HEK293 (cell line): ENCODE data around the gene RAC3.

Source experiments
- CTCF ChIA-PET: fragments of 350-600 bp; formaldehyde crosslinking; extraction: SDS; loops from one replicate; lab custom pipeline; 2021; ENCODE audit warnings: antibody characterized with exemption; lab: Yijun Ruan, JAX
- POLR2A ChIA-PET: fragments of 300-600 bp; formaldehyde crosslinking; extraction: SDS; loops from one replicate; lab custom pipeline; 2020; ENCODE audit warnings: antibody characterized with exemption, inconsistent platforms; lab: Yijun Ruan, JAX
- H3K27ac ChIP-seq: fragments of 200-500 bp; sonication (Bioruptor generic); 2 replicates; pipeline ENCODE4 v1.5.1; 2014; ENCODE audit warnings: low read depth, low read length, control low read depth, inconsistent platforms; ENCODE audit errors: extremely low read depth
- H3K36me3 ChIP-seq, 2 experiments: fragments of 200-500 bp in 1 of 2; sonication (Bioruptor generic) in 1 of 2; 1 replicate in 1 of 2; 2 replicates in 1 of 2; pipeline ENCODE4 v1.5.1; 2014 to 2017; ENCODE audit warnings: inconsistent platforms in 2 of 2, low read length in 2 of 2; ENCODE audit not compliant: control insufficient read depth in 2 of 2, insufficient read depth in 1 of 2
- H3K4me1 ChIP-seq: fragments of 200-500 bp; sonication (Bioruptor generic); 2 replicates; pipeline ENCODE4 v1.5.1; 2014; ENCODE audit warnings: mild to moderate bottlenecking, low read length, inconsistent platforms; ENCODE audit not compliant: control insufficient read depth, insufficient read depth
- H3K4me3 ChIP-seq: 2 replicates; pipeline ENCODE4 v1.5.1; 2011; ENCODE audit warnings: low read depth, mild to moderate bottlenecking, control low read depth, low read length, moderate library complexity
- H3K9me3 ChIP-seq: fragments of 200-500 bp; sonication (Bioruptor generic); 2 replicates; pipeline ENCODE4 v1.5.1; 2014; ENCODE audit warnings: low read depth, low read length, inconsistent platforms; ENCODE audit not compliant: control insufficient read depth, insufficient read depth
- GLI4 ChIP-seq: fragments of 450-650 bp; formaldehyde crosslinking; IDR thresholded peaks from 2 replicates; pipeline ENCODE4 v1.5.1; 2016; ENCODE audit warnings: missing biosample characterization, missing genetic modification characterization
- ZBTB21 ChIP-seq: fragments of 450-650 bp; formaldehyde crosslinking; IDR thresholded peaks from 2 replicates; pipeline ENCODE4 v1.5.1; 2017; ENCODE audit warnings: missing biosample characterization, missing genetic modification characterization
- ZNF266 ChIP-seq: fragments of 450-650 bp; formaldehyde crosslinking; IDR thresholded peaks from 2 replicates; pipeline ENCODE4 v1.5.1; 2016; ENCODE audit warnings: missing biosample characterization, missing genetic modification characterization, low read depth
- ZNF335 ChIP-seq: fragments of 450-650 bp; formaldehyde crosslinking; conservative IDR thresholded peaks from 2 replicates; pipeline ENCODE4 v1.5.1; 2016; ENCODE audit warnings: missing biosample characterization, missing genetic modification characterization
- ZNF548 ChIP-seq: fragments of 450-650 bp; formaldehyde crosslinking; IDR thresholded peaks from 2 replicates; pipeline ENCODE4 v1.5.1; 2016; ENCODE audit warnings: missing biosample characterization, missing genetic modification characterization
- TF ChIP-seq, protein P1 (sequence below): fragments of 450-650 bp; formaldehyde crosslinking; IDR thresholded peaks from 2 replicates; pipeline ENCODE4 v1.5.1; 2016; ENCODE audit warnings: missing biosample characterization, missing genetic modification characterization
- TF ChIP-seq, protein P2 (sequence below): fragments of 450-650 bp; formaldehyde crosslinking; IDR thresholded peaks from 2 replicates; pipeline ENCODE4 v1.5.1; 2016; ENCODE audit warnings: missing biosample characterization, missing genetic modification characterization
- TF ChIP-seq, protein P3 (sequence below): fragments of 450-650 bp; formaldehyde crosslinking; IDR thresholded peaks from 2 replicates; pipeline ENCODE4 v1.5.1; 2016; ENCODE audit warnings: missing biosample characterization, missing genetic modification characterization
- TF ChIP-seq, protein P4 (sequence below): fragments of 450-650 bp; formaldehyde crosslinking; IDR thresholded peaks from 2 replicates; pipeline ENCODE4 v1.5.1; 2016; ENCODE audit warnings: missing biosample characterization, missing genetic modification characterization

Gene RAC3

GRCh38 chr17:82061047-82061925 lies 29.8 kb downstream of the RAC3 start (continued):
- TF ChIP-seq, protein P1, sequence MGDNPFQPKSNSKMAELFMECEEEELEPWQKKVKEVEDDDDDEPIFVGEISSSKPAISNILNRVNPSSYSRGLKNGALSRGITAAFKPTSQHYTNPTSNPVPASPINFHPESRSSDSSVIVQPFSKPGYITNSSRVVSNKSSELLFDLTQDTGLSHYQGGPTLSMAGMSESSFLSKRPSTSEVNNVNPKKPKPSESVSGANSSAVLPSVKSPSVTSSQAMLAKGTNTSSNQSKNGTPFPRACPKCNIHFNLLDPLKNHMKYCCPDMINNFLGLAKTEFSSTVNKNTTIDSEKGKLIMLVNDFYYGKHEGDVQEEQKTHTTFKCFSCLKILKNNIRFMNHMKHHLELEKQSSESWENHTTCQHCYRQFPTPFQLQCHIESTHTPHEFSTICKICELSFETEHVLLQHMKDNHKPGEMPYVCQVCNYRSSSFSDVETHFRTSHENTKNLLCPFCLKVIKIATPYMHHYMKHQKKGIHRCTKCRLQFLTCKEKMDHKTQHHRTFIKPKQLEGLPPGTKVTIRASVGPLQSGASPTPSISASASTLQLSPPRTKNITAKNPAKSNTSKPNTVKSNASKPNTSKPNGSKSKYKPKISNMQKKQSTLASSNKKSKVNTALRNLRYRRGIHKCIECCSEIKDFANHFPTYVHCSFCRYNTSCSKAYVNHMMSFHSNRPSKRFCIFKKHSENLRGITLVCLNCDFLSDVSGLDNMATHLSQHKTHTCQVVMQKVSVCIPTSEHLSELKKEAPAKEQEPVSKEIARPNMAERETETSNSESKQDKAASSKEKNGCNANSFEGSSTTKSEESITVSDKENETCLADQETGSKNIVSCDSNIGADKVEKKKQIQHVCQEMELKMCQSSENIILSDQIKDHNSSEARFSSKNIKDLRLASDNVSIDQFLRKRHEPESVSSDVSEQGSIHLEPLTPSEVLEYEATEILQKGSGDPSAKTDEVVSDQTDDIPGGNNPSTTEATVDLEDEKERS (tag by site-specific recombination) = no peak
- no peak for TF ChIP-seq ZNF335
- TF ChIP-seq, protein P2, sequence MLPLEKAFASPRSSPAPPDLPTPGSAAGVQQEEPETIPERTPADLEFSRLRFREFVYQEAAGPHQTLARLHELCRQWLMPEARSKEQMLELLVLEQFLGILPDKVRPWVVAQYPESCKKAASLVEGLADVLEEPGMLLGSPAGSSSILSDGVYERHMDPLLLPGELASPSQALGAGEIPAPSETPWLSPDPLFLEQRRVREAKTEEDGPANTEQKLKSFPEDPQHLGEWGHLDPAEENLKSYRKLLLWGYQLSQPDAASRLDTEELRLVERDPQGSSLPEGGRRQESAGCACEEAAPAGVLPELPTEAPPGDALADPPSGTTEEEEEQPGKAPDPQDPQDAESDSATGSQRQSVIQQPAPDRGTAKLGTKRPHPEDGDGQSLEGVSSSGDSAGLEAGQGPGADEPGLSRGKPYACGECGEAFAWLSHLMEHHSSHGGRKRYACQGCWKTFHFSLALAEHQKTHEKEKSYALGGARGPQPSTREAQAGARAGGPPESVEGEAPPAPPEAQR (tag by site-specific recombination) = no peak
- TF ChIP-seq, protein P3, sequence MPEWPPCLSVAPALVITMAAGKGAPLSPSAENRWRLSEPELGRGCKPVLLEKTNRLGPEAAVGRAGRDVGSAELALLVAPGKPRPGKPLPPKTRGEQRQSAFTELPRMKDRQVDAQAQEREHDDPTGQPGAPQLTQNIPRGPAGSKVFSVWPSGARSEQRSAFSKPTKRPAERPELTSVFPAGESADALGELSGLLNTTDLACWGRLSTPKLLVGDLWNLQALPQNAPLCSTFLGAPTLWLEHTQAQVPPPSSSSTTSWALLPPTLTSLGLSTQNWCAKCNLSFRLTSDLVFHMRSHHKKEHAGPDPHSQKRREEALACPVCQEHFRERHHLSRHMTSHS = no peak

GRCh38 chr17:82062076-82062983 lies 30.9 kb downstream of the RAC3 start:
- peaks cover 3 to 73% of the 10 kb centered on the region in 2 experiments; a peak in 1 of 3 replicates for H3K36me3 ChIP-seq
- POLR2A ChIA-PET = interaction anchor here (0.6 to 14.2 kb wide), 7 partner anchors 10 to 92 kb away, joined by 3 to 96 read pairs (median 4); partner anchors contain the start of genes CENPX, DCXR, LRRC45 and RAC3
- CTCF ChIA-PET = interaction anchor here (0.8 kb wide), 1 partner anchor 32 kb away, joined by 3 read pairs; no protein-coding TSS in a partner anchor

DNA sequence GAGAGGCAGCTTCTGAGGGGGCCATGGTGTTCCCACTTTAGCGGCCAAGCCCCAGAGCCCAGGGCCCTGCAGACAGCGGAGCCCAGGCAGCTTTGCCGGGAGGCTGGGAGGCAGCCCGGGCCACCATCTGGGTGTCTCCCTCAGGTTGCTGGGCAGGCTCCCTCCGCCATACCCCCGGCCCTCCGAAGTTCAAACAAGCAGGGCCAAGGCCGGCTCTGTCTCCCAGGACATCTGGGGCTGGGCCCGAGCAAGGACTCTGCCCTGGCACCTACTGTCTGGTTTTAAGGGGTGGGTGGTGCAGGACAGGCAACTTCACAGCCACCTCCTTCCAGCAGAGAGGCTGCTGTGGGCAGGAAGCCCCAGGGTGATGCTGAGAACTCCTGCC lies 31.5 kb downstream of the RAC3 start:
- peaks cover 3 to 67% of the 10 kb centered on the region in 2 experiments; a peak in 1 of 3 replicates for H3K36me3 ChIP-seq
- no peak overlapping the region for H3K27ac ChIP-seq
- CTCF ChIA-PET = interaction anchor here (0.8 kb wide), 1 partner anchor 32 kb away, joined by 3 read pairs; no protein-coding TSS in a partner anchor
- H3K4me3 ChIP-seq = no peak overlapping the region
- no peaks in the 10 kb centered on the region for H3K9me3 ChIP-seq
- POLR2A ChIA-PET = interaction anchor here (1.2 to 14.2 kb wide), 3 partner anchors 25 to 33 kb away, joined by 3 to 96 read pairs (median 4); partner anchors contain the start of gene DCXR
- TF ChIP-seq, protein P4, sequence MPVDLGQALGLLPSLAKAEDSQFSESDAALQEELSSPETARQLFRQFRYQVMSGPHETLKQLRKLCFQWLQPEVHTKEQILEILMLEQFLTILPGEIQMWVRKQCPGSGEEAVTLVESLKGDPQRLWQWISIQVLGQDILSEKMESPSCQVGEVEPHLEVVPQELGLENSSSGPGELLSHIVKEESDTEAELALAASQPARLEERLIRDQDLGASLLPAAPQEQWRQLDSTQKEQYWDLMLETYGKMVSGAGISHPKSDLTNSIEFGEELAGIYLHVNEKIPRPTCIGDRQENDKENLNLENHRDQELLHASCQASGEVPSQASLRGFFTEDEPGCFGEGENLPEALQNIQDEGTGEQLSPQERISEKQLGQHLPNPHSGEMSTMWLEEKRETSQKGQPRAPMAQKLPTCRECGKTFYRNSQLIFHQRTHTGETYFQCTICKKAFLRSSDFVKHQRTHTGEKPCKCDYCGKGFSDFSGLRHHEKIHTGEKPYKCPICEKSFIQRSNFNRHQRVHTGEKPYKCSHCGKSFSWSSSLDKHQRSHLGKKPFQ (tag by site-specific recombination) = no peak
- TF ChIP-seq ZNF335 = peak; percentile 56
- peaks cover 7% of the 10 kb centered on the region; the same call in 1 of the 2 replicates for H3K4me1 ChIP-seq

More at GRCh38 chr17:82062076-82062983, 30.9 kb downstream of the RAC3 start:
- TF ChIP-seq ZBTB21 (tag by site-specific recombination) (no peak), ZNF266 (tag by site-specific recombination) (no peak), GLI4 (tag by site-specific recombination) (no peak), ZNF548 (tag by site-specific recombination) (no peak)
- TF ChIP-seq, all 188 proteins: peak for 0
- Histone ChIP-seq H3K4me1 (peaks cover 7% of the 10 kb centered on the region; the same call in 1 of the 2 replicates), H3K4me3 (no peak overlapping the region), H3K27ac (no peak overlapping the region), H3K9me3 (no peaks in the 10 kb centered on the region)
